A673 (cell line): ENCODE measurements around the gene NR4A3.

Experiments
- EZH2 ChIP-seq: fragments of 200-600 bp; sonication (generic); IDR thresholded peaks from 2 replicates; pipeline ENCODE4 v1.6.1; 2017; ENCODE audit warnings: borderline replicate concordance, low read depth, mild to moderate bottlenecking, mixed read lengths, antibody characterized with exemption, low read length; ENCODE audit not compliant: poor library complexity, severe bottlenecking
- TF ChIP-seq, protein P1 (sequence below): fragments of 300-800, 200-600 bp; sonication (generic); conservative IDR thresholded peaks from 2 replicates; pipeline ENCODE4 v1.5.1; 2017; ENCODE audit warnings: low read depth, mild to moderate bottlenecking, antibody characterized with exemption, low read length, moderate library complexity, mixed read lengths

DNA sequence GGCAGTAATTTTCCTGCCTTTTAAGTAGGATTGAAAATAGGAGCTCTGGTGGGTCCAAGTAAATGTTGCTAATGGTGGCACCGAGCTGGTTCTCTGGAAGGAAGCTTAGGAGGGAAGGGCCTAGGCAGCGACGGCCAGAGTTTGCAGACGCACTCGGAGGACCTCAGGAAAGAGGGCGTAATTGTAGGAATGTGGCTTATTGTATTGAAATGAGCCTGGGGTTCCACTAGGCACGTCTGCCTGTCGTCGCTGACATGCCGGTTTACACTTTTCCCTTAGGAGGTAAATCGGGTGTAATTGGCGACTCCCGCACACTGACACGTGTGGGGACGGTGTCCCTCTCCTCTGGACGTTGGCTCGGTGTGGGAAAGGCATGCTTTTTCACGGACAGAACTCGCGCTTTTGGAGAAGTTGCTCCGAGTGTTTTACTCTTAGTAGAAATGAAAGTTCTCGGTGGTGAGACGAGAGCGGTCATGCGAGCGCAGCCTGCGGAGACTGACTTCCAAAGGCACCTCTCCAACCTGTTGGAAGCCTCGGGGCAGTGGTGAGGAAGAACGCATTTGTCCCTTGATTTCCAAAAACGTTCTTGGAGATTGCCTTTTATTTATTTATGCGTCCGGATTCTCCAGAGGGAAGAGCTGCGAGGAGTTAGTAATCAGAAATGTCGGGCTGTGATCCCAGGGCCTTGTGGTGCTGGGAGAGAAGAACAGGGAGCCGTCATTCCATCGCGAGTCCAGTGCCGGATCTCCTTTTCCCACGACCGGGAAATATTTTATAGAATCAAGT lies 1.3 kb downstream of the NR4A3 start:
- TF ChIP-seq, protein P1, sequence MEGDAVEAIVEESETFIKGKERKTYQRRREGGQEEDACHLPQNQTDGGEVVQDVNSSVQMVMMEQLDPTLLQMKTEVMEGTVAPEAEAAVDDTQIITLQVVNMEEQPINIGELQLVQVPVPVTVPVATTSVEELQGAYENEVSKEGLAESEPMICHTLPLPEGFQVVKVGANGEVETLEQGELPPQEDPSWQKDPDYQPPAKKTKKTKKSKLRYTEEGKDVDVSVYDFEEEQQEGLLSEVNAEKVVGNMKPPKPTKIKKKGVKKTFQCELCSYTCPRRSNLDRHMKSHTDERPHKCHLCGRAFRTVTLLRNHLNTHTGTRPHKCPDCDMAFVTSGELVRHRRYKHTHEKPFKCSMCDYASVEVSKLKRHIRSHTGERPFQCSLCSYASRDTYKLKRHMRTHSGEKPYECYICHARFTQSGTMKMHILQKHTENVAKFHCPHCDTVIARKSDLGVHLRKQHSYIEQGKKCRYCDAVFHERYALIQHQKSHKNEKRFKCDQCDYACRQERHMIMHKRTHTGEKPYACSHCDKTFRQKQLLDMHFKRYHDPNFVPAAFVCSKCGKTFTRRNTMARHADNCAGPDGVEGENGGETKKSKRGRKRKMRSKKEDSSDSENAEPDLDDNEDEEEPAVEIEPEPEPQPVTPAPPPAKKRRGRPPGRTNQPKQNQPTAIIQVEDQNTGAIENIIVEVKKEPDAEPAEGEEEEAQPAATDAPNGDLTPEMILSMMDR = 0 out of 2 replicates have a peak, but pooled peaks have one; percentile 9
- no peak for TF ChIP-seq EZH2
